Measurements from ENCODE around the gene COL6A1. TPM values are rescaled to one million over a fixed set of nuclear protein-coding genes. Genes with fewer than 3 reads are reported as not detected.

The COL6A1 gene
- total and polyA plus RNA-seq, 2 donors = 678 to 1,050 TPM

GRCh38 chr21:45985471-45986315, 4.1 kb downstream of the COL6A1 start:
- no peak overlapping the region for H3K4me3 ChIP-seq (ENCODE audit: low read depth, low read length)
- no peak for DNase-seq (ENCODE audit: extremely low spot score)
- WGBS = 78% methylated on average over 37 of the region's 37 CpGs
- H3K27ac ChIP-seq (ENCODE audit: low read depth) = peak overlapping the region; percentile 31
- H3K36me3 ChIP-seq (ENCODE audit: insufficient read depth) = no peaks in the 10 kb centered on the region
- no peaks in the 10 kb centered on the region for H3K4me1 ChIP-seq (ENCODE audit: insufficient read depth)

- no peak for DNase-seq (ENCODE audit: extremely low spot score)
- Histone ChIP-seq H3K27ac (ENCODE audit: low read depth) (peak overlapping the region; percentile 47), H3K4me1 (ENCODE audit: insufficient read depth) (no peaks in the 10 kb centered on the region), H3K36me3 (ENCODE audit: insufficient read depth) (no peaks in the 10 kb centered on the region), H3K4me3 (ENCODE audit: low read depth, low read length) (no peak overlapping the region)
- 83% methylated on average over 36 of the region's 36 CpGs for WGBS
These were observed 4.9 kb downstream of the COL6A1 start for GRCh38 chr21:45986316-45987051.

- no peaks in the 10 kb centered on the region for H3K36me3 ChIP-seq (ENCODE audit: insufficient read depth)
- H3K27ac ChIP-seq (ENCODE audit: low read depth) = no peak overlapping the region
- WGBS = 85% methylated on average over 29 of the region's 29 CpGs
- no peaks in the 10 kb centered on the region for H3K4me1 ChIP-seq (ENCODE audit: insufficient read depth)
- no peak for DNase-seq (ENCODE audit: extremely low spot score)
- H3K4me3 ChIP-seq (ENCODE audit: low read depth, low read length) = no peak overlapping the region
These were observed 5.6 kb downstream of the COL6A1 start for GRCh38 chr21:45987121-45987711.

GRCh38 chr21:45988366-45989347, 7.1 kb downstream of the COL6A1 start:
- H3K27ac ChIP-seq (ENCODE audit: low read depth) = peak overlapping the region; percentile 26
- 70% methylated on average over 31 of the region's 36 CpGs for whole genome bisulfite sequencing
- H3K4me1 ChIP-seq (ENCODE audit: insufficient read depth) = no peaks in the 10 kb centered on the region
- H3K4me3 ChIP-seq (ENCODE audit: low read depth, low read length) = no peak overlapping the region
- H3K36me3 ChIP-seq (ENCODE audit: insufficient read depth) = no peaks in the 10 kb centered on the region
- DNase-seq (ENCODE audit: extremely low spot score) = no peak

- WGBS = 82% methylated on average over 32 of the region's 32 CpGs
- Histone ChIP-seq H3K4me1 (ENCODE audit: insufficient read depth) (no peaks in the 10 kb centered on the region), H3K36me3 (ENCODE audit: insufficient read depth) (no peaks in the 10 kb centered on the region), H3K4me3 (ENCODE audit: low read depth, low read length) (no peak overlapping the region), H3K27ac (ENCODE audit: low read depth) (no peak overlapping the region)
- no peak for DNase-seq (ENCODE audit: extremely low spot score)
These were observed 7.9 kb downstream of the COL6A1 start for GRCh38 chr21:45989355-45990048.

- Histone ChIP-seq H3K4me3 (ENCODE audit: low read depth, low read length) (no peak overlapping the region), H3K4me1 (ENCODE audit: insufficient read depth) (no peaks in the 10 kb centered on the region), H3K27ac (ENCODE audit: low read depth) (no peak overlapping the region), H3K36me3 (ENCODE audit: insufficient read depth) (no peaks in the 10 kb centered on the region)
- DNase-seq (ENCODE audit: extremely low spot score) = no peak
- 81% methylated on average over 30 of the region's 30 CpGs for WGBS
These were observed 8.6 kb downstream of the COL6A1 start for GRCh38 chr21:45990049-45990711.

- H3K4me1 ChIP-seq (ENCODE audit: insufficient read depth) = no peaks in the 10 kb centered on the region
- H3K27ac ChIP-seq (ENCODE audit: low read depth) = no peak overlapping the region
- H3K36me3 ChIP-seq (ENCODE audit: insufficient read depth) = no peaks in the 10 kb centered on the region
- DNase-seq (ENCODE audit: extremely low spot score) = no peak
- 76% methylated on average over 45 of the region's 45 CpGs for WGBS
- H3K4me3 ChIP-seq (ENCODE audit: low read depth, low read length) = no peak overlapping the region
These were observed 9.4 kb downstream of the COL6A1 start for GRCh38 chr21:45990741-45991605.

GRCh38 chr21:45991606-45992300, 10.2 kb downstream of the COL6A1 start:
- WGBS = 74% methylated on average over 18 of the region's 18 CpGs
- DNase-seq (ENCODE audit: extremely low spot score) = no peak
- Histone ChIP-seq H3K4me3 (ENCODE audit: low read depth, low read length) (no peak overlapping the region), H3K36me3 (ENCODE audit: insufficient read depth) (no peaks in the 10 kb centered on the region), H3K4me1 (ENCODE audit: insufficient read depth) (no peaks in the 10 kb centered on the region), H3K27ac (ENCODE audit: low read depth) (peak overlapping the region; percentile 28)

- no peaks in the 10 kb centered on the region for H3K4me1 ChIP-seq (ENCODE audit: insufficient read depth)
- no peak overlapping the region for H3K4me3 ChIP-seq (ENCODE audit: low read depth, low read length)
- peak overlapping the region; percentile 28 for H3K27ac ChIP-seq (ENCODE audit: low read depth)
- 64% methylated on average over 32 of the region's 32 CpGs for WGBS
- H3K36me3 ChIP-seq (ENCODE audit: insufficient read depth) = no peaks in the 10 kb centered on the region
- DNase-seq (ENCODE audit: extremely low spot score) = no peak
These were observed 11.0 kb downstream of the COL6A1 start for GRCh38 chr21:45992301-45993209.

- DNase-seq (ENCODE audit: extremely low spot score) = no peak
- H3K4me1 ChIP-seq (ENCODE audit: insufficient read depth) = no peaks in the 10 kb centered on the region
- 79% methylated on average over 44 of the region's 44 CpGs for WGBS
- H3K36me3 ChIP-seq (ENCODE audit: insufficient read depth) = peaks cover 2% of the 10 kb centered on the region
- no peak overlapping the region for H3K27ac ChIP-seq (ENCODE audit: low read depth)
- H3K4me3 ChIP-seq (ENCODE audit: low read depth, low read length) = no peak overlapping the region
These were observed 11.9 kb downstream of the COL6A1 start for GRCh38 chr21:45993210-45994085.

Measured in urinary bladder (tissue), 4 donors.